ENCODE measurements around the gene ERBB2. TPM values are rescaled to one million over a fixed set of nuclear protein-coding genes. Genes with fewer than 3 reads are reported as not detected.
A peak's percentile ranks its signal among the peaks of the same experiment; 100 is the strongest.
"Not testable (repeated sequence)": the region's sequence is repeated elsewhere in the genome, so short reads cannot be mapped to it uniquely, and the experiment has no call there.

Gene ERBB2
- total RNA-seq, 1 experiment from 2014 or later, result 17.8 TPM

GRCh38 chr17:39722965-39723848, 23.3 kb downstream of the ERBB2 start:
- no peak for DNase-seq (ENCODE audit: low read depth)

GRCh38 chr17:39724731-39725130, 24.9 kb downstream of the ERBB2 start:
- DNase-seq (ENCODE audit: low read depth), result no peak

DNA sequence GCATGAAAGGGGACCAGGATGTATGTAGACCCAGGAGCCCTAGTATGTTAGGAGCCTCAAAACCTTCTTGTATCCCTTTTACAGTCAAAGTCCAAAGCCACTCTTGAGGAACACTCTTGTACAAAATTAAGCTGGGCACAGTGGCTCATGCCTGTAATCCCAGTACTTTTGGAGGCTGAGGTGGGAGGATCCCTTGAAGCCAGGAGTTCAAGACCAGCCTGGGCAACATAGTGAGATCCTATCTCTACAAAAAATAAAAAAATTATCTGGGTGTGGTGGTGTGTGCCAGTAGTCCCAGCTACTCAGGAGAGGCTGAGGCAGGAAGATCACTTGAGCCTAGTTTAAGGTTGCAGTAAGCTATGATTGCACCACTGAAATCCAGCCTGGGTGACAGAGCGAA, 26.1 kb downstream of the ERBB2 start:
- not testable (repeated sequence) for DNase-seq (ENCODE audit: low read depth)

- no peak for DNase-seq (ENCODE audit: low read depth)
Measured at GRCh38 chr17:39726617-39727016, 26.8 kb downstream of the ERBB2 start.

DNA sequence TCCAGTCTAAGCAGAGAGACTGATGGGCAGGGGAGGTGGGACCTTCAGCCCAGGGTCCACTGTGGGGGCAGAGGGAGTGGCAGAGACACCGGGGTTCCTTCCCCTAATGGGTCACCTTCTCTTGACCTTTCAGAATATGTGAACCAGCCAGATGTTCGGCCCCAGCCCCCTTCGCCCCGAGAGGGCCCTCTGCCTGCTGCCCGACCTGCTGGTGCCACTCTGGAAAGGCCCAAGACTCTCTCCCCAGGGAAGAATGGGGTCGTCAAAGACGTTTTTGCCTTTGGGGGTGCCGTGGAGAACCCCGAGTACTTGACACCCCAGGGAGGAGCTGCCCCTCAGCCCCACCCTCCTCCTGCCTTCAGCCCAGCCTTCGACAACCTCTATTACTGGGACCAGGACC, 27.7 kb downstream of the ERBB2 start:
- DNase-seq (ENCODE audit: low read depth), result no peak

DNA sequence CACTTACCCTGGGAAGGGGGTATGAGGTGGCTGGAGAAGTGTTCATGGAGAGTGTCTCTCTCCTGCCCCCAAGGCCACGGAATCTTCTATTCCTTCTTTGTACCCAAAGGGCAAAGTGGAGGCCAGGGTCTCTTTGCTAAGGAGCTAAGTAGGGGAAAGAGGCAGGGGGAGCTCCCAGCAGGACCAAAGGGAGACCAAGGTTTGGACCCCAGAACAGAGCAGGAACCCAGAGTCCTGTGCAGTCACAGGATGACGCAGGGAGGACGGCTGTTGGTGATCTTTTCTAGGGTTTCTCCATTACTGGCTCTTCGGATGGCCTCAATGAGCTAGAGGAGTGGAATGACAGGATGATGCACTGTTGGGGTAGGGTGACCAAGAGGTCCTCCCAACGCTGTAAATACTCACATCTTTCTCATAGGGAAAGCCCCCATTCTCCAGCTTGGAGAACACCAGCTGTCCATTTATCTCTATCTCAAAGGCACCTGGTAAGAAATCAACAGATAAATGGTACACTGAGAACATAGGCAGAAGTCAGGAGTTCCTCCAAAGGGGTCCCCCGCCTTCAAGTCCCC, 29.5 kb downstream of the ERBB2 start:
- no peak for DNase-seq (ENCODE audit: low read depth)

GRCh38 chr17:39730095-39730921, 30.4 kb downstream of the ERBB2 start, which contains the start of gene MIEN1:
TSS of gene MIEN1 (minus strand) at chr17:39730532. CDS start at chr17:39730495, 37 bp downstream.
- DNase-seq (ENCODE audit: low read depth), result peak; percentile 73

- DNase-seq (ENCODE audit: low read depth), result no peak
Measured at GRCh38 chr17:39732586-39732985, 32.7 kb downstream of the ERBB2 start.

- no peak for DNase-seq (ENCODE audit: low read depth)
Measured at GRCh38 chr17:39735882-39736281, 36.0 kb downstream of the ERBB2 start.

- peak; percentile 56 for DNase-seq (ENCODE audit: low read depth)
Measured at GRCh38 chr17:39736319-39737165, 36.7 kb downstream of the ERBB2 start.

DNA sequence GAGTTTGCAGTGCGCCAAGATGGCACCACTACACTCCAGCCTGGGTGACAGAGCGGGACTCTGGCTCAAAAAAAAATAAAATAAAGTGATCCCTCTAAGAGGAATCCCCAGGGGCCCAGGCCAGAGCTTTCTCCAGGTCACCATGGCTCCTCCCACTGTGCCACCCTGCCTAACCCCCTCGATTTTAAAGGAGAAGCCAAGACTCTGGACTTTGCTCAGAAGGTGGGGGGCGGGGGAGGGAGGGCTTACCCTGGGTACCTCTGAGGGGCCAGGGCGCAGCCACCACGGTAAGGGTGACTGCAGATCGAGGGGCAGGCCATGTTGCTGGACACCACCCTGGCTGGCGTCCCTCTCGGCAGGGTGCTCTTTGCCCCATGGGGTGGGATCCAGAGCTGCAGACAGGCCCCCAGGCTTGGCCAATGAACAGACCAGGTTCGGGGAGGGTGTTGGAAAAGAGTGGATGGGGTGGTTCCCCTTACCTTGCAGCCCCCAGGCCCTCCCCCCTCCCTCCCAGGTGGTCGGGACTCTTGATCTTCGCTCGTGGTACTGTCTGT, 37.4 kb downstream of the ERBB2 start:
- no peak for DNase-seq (ENCODE audit: low read depth)

GRCh38 chr17:39737760-39738567, 38.1 kb downstream of the ERBB2 start, which contains the start of gene GRB7:
TSS of gene GRB7 (plus strand) at chr17:39737938. CDS start at chr17:39742302, 4,364 bp downstream.
- no peak for DNase-seq (ENCODE audit: low read depth)

DNA sequence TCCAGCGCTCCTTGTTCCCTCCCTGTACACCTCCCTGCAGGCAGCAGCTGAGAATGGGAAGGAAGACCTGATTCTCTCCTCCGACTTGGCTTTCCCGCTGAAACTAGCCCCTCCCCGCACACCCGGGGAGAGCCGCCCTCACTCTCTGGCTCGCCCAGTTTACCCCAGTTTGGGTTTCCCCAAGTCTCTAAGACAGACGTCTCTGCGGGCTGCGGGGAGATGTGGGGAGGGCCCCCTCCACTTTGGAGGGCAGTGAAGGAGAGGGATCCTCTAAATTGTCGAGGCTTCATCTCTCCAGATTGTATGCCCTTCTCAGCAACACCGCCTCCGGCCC, 38.7 kb downstream of the ERBB2 start:
- no peak for DNase-seq (ENCODE audit: low read depth)

- no peak for DNase-seq (ENCODE audit: low read depth)
Measured at GRCh38 chr17:39738983-39739884, 39.4 kb downstream of the ERBB2 start.

DNA sequence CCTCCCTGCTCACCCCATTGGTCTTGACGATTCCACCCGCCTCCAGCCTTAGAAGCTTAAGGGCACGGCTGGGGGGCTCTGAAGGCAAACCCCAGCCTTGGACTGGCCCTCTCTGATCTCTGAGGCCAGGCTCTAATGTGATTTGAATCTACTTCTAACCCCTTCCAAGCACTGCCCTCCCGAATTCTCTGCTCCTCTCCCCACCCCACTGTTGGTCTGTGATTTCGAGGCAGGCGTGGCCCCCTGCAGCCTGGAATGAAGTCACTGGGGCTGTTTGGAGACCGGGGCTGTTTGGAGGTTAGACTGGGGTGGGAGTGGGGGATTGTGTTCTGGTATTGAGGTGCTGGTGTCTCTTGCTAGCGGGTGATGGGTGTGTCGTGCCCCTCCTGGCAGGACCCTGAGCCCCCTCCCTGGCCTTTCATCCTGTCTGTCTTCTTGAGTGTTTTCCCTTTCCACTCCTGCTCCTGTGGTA, 40.1 kb downstream of the ERBB2 start:
- no peak for DNase-seq (ENCODE audit: low read depth)

DNA sequence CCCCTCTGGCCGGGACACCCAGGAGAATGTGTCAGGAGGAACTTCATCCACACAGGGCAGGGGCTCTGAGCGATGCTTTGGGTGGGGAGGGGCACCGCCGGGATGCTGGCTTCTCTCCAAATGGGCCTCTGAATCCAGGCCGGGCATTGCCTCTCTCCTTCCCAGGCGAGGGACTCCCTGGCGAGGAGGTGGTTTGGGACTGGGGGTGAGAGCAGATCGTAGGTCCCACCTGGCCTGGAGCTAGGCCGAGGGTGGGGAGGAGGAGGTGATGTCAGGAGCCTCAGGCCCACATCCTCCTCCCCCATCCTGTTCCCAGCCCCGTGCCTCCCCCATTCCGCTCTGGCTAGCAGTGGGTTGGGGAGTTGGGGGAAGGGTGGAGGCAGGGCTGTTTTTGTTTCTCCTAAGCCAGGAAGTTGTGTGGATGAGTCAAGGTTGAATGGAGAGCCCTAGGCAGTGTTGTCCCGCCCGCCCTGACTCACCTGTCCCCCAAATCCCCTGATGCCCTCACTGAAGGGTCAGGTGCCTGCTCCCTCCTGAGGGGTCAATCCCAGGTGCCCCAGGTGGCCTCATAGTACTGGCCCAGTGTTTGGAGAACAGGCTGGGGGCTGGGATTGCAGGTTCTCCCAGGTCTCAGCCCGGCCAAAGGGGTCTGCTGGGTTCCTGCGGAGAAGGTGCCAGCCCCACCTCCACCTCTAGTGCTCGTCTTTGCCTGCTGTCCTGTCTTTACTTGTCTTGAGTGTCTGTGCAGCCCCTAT, 40.7 kb downstream of the ERBB2 start:
- peak; percentile 87 for DNase-seq (ENCODE audit: low read depth)

GRCh38 chr17:39742126-39742855, 42.4 kb downstream of the ERBB2 start:
- no peak for DNase-seq (ENCODE audit: low read depth)
